GM06990 (cell line): ENCODE data around the gene DAGLA.

Experiments used
- DNase-seq: peaks from one replicate; pipeline ENCODE4 v3.0.0-alpha.2; 2011; ENCODE audit not compliant: insufficient read length; ENCODE audit errors: extremely low read depth
- H3K27me3 ChIP-seq: replicated peaks from 2 replicates; pipeline ENCODE4 v1.6.0; 2011; ENCODE audit warnings: low read length; ENCODE audit not compliant: control insufficient read depth, insufficient read depth
- H3K36me3 ChIP-seq: 2 replicates; pipeline ENCODE4 v1.5.1; 2011; ENCODE audit warnings: low read length; ENCODE audit not compliant: control insufficient read depth, insufficient read depth
- H3K4me3 ChIP-seq: replicated peaks from 2 replicates; pipeline ENCODE4 v1.5.1; 2011; ENCODE audit warnings: low read depth, mild to moderate bottlenecking, control low read depth, low read length
- TF ChIP-seq, protein P1 (sequence below): IDR thresholded peaks from 2 replicates; pipeline ENCODE4 v1.5.1; 2011; ENCODE audit warnings: low read length, control low read depth, mild to moderate bottlenecking, inconsistent platforms; ENCODE audit not compliant: insufficient read depth, poor library complexity, severe bottlenecking

Gene DAGLA

DNA sequence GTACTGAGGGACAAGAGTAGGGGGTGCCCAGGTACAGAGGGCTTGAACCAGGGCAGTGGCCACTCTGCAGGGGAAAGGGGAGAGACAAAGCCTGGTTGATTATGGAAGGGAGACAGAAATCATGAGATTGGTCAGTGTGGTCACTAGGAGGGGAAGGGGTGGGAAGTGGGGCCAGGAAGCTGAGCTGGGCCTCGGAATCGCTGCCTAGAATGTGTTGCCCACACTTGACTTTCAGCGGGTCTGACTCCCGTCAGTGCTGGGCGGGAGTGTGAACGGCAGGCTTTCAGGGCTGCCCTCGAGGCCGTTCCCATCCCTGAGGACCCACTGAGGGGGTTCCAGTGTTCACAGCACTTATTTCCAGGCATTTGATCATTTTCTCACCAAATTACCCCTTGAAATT, 5.9 kb downstream of the DAGLA start:
- H3K4me3 ChIP-seq = no peak overlapping the region
- DNase-seq = no peak
- peaks cover 5% of the 10 kb centered on the region for H3K27me3 ChIP-seq
- TF ChIP-seq, protein P1, sequence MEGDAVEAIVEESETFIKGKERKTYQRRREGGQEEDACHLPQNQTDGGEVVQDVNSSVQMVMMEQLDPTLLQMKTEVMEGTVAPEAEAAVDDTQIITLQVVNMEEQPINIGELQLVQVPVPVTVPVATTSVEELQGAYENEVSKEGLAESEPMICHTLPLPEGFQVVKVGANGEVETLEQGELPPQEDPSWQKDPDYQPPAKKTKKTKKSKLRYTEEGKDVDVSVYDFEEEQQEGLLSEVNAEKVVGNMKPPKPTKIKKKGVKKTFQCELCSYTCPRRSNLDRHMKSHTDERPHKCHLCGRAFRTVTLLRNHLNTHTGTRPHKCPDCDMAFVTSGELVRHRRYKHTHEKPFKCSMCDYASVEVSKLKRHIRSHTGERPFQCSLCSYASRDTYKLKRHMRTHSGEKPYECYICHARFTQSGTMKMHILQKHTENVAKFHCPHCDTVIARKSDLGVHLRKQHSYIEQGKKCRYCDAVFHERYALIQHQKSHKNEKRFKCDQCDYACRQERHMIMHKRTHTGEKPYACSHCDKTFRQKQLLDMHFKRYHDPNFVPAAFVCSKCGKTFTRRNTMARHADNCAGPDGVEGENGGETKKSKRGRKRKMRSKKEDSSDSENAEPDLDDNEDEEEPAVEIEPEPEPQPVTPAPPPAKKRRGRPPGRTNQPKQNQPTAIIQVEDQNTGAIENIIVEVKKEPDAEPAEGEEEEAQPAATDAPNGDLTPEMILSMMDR = no peak
- H3K36me3 ChIP-seq = no peaks in the 10 kb centered on the region

DNA sequence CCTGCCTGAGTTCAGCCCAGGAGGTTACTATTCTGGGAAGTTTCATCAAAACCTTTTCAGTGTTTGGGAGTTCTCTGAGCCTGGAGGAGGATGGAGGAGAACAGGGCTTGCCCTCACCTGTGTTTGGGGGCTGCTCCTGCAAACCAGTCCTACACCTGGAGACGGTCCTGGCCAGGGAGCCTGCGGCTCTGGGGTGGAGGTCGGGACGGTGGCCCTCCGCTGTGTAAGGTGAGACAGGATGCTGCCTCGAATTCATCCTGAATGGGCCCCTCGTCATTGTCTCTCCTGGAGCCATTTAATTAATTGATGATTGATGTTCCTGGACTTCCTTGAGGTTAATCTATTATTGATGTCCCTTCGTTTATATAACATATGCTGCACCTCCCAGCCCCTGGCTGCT, 6.3 kb downstream of the DAGLA start:
- no peaks in the 10 kb centered on the region for H3K36me3 ChIP-seq
- H3K4me3 ChIP-seq = no peak overlapping the region
- TF ChIP-seq, protein P1 = no peak
- peaks cover 5% of the 10 kb centered on the region for H3K27me3 ChIP-seq
- no peak for DNase-seq

DNA sequence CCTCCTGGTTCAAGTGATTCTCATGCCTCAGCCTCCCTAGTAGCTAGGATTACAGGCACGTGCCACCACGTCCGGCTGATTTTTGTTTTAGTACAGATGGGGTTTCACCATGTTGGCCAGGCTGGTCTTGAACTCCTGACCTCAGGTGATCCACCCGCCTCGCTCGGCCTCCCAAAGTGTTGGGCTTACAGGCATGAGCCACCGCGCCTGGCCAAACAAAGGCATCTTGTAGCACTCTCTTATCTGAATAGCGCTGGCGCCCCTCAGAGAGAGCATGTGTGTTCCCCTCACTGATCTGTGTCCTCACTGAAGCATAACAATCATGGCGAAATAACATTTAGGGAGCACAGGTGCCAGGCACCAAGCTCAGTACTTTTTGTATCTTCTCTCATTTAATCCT, 7.2 kb downstream of the DAGLA start:
- DNase-seq = no peak
- Histone ChIP-seq H3K27me3 (peaks cover 5% of the 10 kb centered on the region), H3K36me3 (no peaks in the 10 kb centered on the region), H3K4me3 (no peak overlapping the region)
- TF ChIP-seq, protein P1 = no peak

DNA sequence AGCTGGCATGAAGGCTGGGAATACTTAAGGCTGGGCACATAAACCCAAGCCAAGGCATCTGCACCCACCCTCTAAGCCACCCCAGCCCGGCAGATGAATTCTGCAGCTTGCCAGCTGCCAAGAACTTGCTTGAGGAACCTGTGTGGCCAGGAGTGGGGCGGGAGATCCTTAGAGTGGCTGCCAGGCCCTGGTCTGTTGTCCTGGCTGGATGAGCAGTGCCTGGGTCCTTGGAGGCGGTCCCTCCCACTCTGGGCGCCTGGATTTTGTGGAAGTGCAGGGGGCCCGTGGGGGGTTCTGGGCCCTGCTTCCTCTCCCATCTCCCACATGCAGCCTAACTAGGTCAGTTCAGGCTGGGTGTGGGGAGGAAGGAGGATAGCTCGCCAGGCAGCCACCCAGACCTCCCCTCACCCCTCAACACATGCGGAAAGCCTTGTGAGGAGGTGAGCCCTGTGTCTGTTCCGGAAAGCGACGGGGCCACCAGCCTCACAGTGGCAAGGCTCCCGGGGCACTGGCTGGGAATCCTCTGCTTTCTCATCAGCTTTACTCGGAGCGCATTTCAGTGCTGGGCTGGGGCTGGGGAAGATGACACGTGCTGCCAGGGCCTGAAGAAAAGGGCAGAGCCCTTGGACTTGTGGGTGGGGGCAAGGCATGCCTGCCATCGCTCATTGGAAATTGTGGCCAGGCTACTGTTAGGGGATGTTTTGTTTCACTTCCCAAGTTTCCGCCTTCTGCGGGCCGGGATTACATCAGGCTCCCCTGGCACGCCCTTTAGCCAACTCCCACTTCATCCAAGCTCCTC, 8.4 kb downstream of the DAGLA start:
- Histone ChIP-seq H3K36me3 (no peaks in the 10 kb centered on the region), H3K27me3 (peaks cover 2% of the 10 kb centered on the region), H3K4me3 (no peak overlapping the region)
- DNase-seq = no peak
- TF ChIP-seq, protein P1 = no peak

DNA sequence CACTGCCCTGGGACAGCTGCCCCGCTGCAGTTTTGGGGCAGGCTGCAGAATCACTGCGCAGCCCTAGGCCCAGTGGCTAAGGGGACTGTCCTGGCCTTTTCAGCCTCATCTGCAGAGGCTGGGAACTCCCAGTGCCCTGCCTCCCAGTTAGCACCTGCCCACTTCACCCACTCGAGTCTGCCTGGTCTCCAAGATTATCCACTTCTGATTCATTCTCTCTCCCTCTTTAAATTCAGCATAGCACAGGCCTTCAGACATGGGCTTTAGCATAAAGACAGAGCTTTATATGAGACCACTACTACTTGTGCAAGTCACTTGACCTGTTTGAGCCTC, 8.9 kb downstream of the DAGLA start:
- H3K36me3 ChIP-seq = no peaks in the 10 kb centered on the region
- H3K27me3 ChIP-seq = peaks cover 2% of the 10 kb centered on the region
- TF ChIP-seq, protein P1 = no peak
- DNase-seq = no peak
- H3K4me3 ChIP-seq = no peak overlapping the region
